HepG2 (cell line): Measurements from ENCODE around the gene HSD17B2. TPM values are rescaled to one million over a fixed set of nuclear protein-coding genes. Genes with fewer than 3 reads are reported as not detected.

Experiments
- ATAC-seq: fragments of 200-7000 bp; cut with Tn5 transposase; 3 replicates; pipeline ENCODE4 v1.9.1; 2020; ENCODE audit warnings: mild to moderate bottlenecking, moderate library complexity
- BruUV-seq: library from RNA; stranded (reverse); fragments of 400-500 nt; replicated peaks from 2 replicates; lab custom pipeline; 2021; lab: Mats Ljungman, UMichigan
- CTCF ChIA-PET: fragments of 300-600 bp; formaldehyde crosslinking; extraction: SDS; loops from one replicate; lab custom pipeline; 2021; ENCODE audit warnings: low total read pairs, inconsistent platforms, low intra/inter-chr PET ratio; lab: Yijun Ruan, JAX
- POLR2A ChIA-PET: fragments of 350-600 bp; sonication (Branson Sonifier 250); formaldehyde crosslinking; loops from one replicate; lab custom pipeline; 2020; ENCODE audit warnings: antibody characterized with exemption, inconsistent platforms; lab: Yijun Ruan, JAX
- DNase-seq: peaks from one replicate; pipeline ENCODE4 v3.0.0-alpha.2; 2015; ENCODE audit warnings: low spot score
- FAIRE-seq: peaks from 3 replicates; lab custom pipeline; 2011; peaks lifted over from hg19 to GRCh38; lab: Jason Lieb, UNC
- H2AFZ ChIP-seq: one replicate; pipeline ENCODE4 v1.6.1; 2011; ENCODE audit warnings: low read length, inconsistent platforms
- H3K27ac ChIP-seq: fragments of 300-600 bp; 3 replicates; pipeline ENCODE4 v1.8.0; 2011; ENCODE audit warnings: mixed run types, mild to moderate bottlenecking, mixed read lengths, low read length, inconsistent platforms; ENCODE audit not compliant: insufficient read depth; ENCODE audit errors: extremely low read length
- H3K27me3 ChIP-seq, 2 experiments: fragments of 200-600 bp in 1 of 2; 2 replicates in 1 of 2; 3 replicates in 1 of 2; pipeline versions ENCODE4 v1.6.0 to v1.8.0; 2011; ENCODE audit warnings: low read length in 2 of 2, mild to moderate bottlenecking in 2 of 2, moderate library complexity in 2 of 2, inconsistent platforms in 1 of 2; ENCODE audit not compliant: insufficient read depth in 2 of 2, control insufficient read depth in 1 of 2
- H3K36me3 ChIP-seq, 2 experiments: fragments of 200-600 bp in 1 of 2; replicated peaks in 1 of 2; 2 replicates in 1 of 2; 3 replicates in 1 of 2; pipeline versions ENCODE4 v1.5.1 to v1.8.0; 2011; ENCODE audit warnings: low read length in 2 of 2, inconsistent platforms in 1 of 2; ENCODE audit not compliant: insufficient read depth in 2 of 2, control insufficient read depth in 1 of 2
- H3K4me1 ChIP-seq: 2 replicates; pipeline ENCODE4 v1.5.1; 2012; ENCODE audit warnings: low read length, inconsistent platforms; ENCODE audit not compliant: insufficient read depth
- H3K4me2 ChIP-seq: 2 replicates; pipeline ENCODE4 v1.6.0; 2011; ENCODE audit warnings: low read depth, low read length, inconsistent platforms
- H3K4me3 ChIP-seq, 3 experiments: fragments of 200-600 bp in 1 of 3; sonication (generic), shearing (Covaris generic) in 1 of 3; replicated peaks in 1 of 3; 2 replicates each; pipeline ENCODE4 v1.5.1; 2011 to 2016; ENCODE audit warnings: low read length in 3 of 3, inconsistent platforms in 2 of 3, low read depth in 2 of 3, mild to moderate bottlenecking in 2 of 3, control low read depth in 1 of 3, mixed read lengths in 1 of 3; ENCODE audit not compliant: insufficient read depth in 1 of 3
- H3K79me2 ChIP-seq: one replicate; pipeline ENCODE4 v1.6.1; 2011; ENCODE audit warnings: low read length, inconsistent platforms; ENCODE audit not compliant: insufficient read depth
- H3K9ac ChIP-seq: 2 replicates; pipeline ENCODE4 v1.6.0; 2011; ENCODE audit warnings: mild to moderate bottlenecking, low read depth, low read length, inconsistent platforms; ENCODE audit not compliant: insufficient read depth
- H3K9me3 ChIP-seq: 2 replicates; pipeline ENCODE4 v1.5.1; 2012; ENCODE audit warnings: mild to moderate bottlenecking, low read length
- H4K20me1 ChIP-seq: 2 replicates; pipeline ENCODE4 v1.6.0; 2011; ENCODE audit warnings: inconsistent platforms, mild to moderate bottlenecking, low read length, moderate library complexity; ENCODE audit not compliant: insufficient read depth
- ATAD3A ChIP-seq: sonication (generic); formaldehyde crosslinking; IDR thresholded peaks from 2 replicates; pipeline ENCODE4 v1.4.0; 2020; ENCODE audit warnings: missing genetic modification reagents
- ESRRA ChIP-seq: sonication (generic); formaldehyde crosslinking; IDR thresholded peaks from 2 replicates; pipeline ENCODE4 v1.5.1; 2020; ENCODE audit warnings: mild to moderate bottlenecking, low read depth, missing genetic modification reagents
- HNRNPH1 ChIP-seq: fragments of 200-400 bp; formaldehyde crosslinking; optimal IDR thresholded peaks from 2 replicates; pipeline ENCODE3; 2017; ENCODE audit warnings: mild to moderate bottlenecking, low read depth, low read length
- RARA ChIP-seq: IDR thresholded peaks from 2 replicates; pipeline ENCODE4 v1.6.1; 2016; ENCODE audit warnings: missing genetic modification reagents, missing compliant biosample characterization
- RFXAP ChIP-seq: sonication (generic); formaldehyde crosslinking; IDR thresholded peaks from 2 replicates; pipeline ENCODE4 v1.4.0; 2020; ENCODE audit warnings: missing genetic modification reagents, borderline replicate concordance
- ZNF263 ChIP-seq: sonication (generic); formaldehyde crosslinking; IDR thresholded peaks from 2 replicates; pipeline ENCODE4 v1.4.0; 2020; ENCODE audit warnings: missing genetic modification reagents
- ZNF496 ChIP-seq: sonication (generic); formaldehyde crosslinking; IDR thresholded peaks from 2 replicates; pipeline ENCODE4 v1.8.1; 2023; ENCODE audit warnings: mild to moderate bottlenecking, moderate library complexity, missing genetic modification reagents; ENCODE audit not compliant: insufficient replicate concordance
- ZNF530 ChIP-seq: sonication (generic); formaldehyde crosslinking; IDR thresholded peaks from 2 replicates; pipeline ENCODE4 v1.5.0; 2020; ENCODE audit warnings: low read depth, mild to moderate bottlenecking, missing genetic modification reagents
- ZNF737 ChIP-seq: sonication (generic); formaldehyde crosslinking; IDR thresholded peaks from 2 replicates; pipeline ENCODE4 v1.5.0; 2020; ENCODE audit warnings: missing genetic modification reagents, mild to moderate bottlenecking, borderline replicate concordance
- ZNF777 ChIP-seq: sonication (generic); formaldehyde crosslinking; IDR thresholded peaks from 2 replicates; pipeline ENCODE4 v1.4.0; 2020; ENCODE audit warnings: missing genetic modification reagents
- WGBS: methylation state at CpG from one replicate; pipeline ENCODE4 v1.1.6; 2017; ENCODE audit warnings: low lambda C conversion rate; 5-methylcytosine and 5-hydroxymethylcytosine counted together
- in situ Hi-C: cut with HindIII; loops from 2 replicates; pipeline ENCODE4 v1.10.0; 2017; ENCODE audit warnings: low pct_unique_long_range_greater_than_20kb; ENCODE audit not compliant: extremely low pct_ligation_motif_present
- intact Hi-C: fragments of 100-400 bp; cut with micrococcal nuclease; formaldehyde crosslinking; loops from one replicate; pipeline ENCODE4 v1.10.0; 2022; ENCODE audit not compliant: unreplicated experiment
- polyA plus RNA-seq, 8 experiments: library from polyadenylated mRNA; depleted of rRNA in 3 of 8; stranded (reverse) in 7 of 8; unstranded in 1 of 8; fragments of >200 nt; fragmentation: Illumina TruSeq in 4 of 8; extraction: Trizol in 4 of 8; gene quantifications; 2 replicates each; pipeline versions ENCODE4 v1.2.1 to v1.2.3, GENCODE V29; 2011 to 2016; ENCODE audit warnings: low read depth in 4 of 8, missing spikeins in 1 of 8, mixed read lengths in 1 of 8; ENCODE audit not compliant: insufficient read depth in 1 of 8
- total RNA-seq, 5 experiments: library from RNA; depleted of rRNA; stranded (reverse); fragments of >200 nt; fragmentation: Illumina TruSeq; extraction: Trizol; gene quantifications; 2 replicates each; pipeline ENCODE4 v1.2.3, GENCODE V29; 2016; ENCODE audit warnings: low read depth in 1 of 5
- TF ChIP-seq, protein P1 (sequence below): sonication (generic); formaldehyde crosslinking; IDR thresholded peaks from 2 replicates; pipeline ENCODE4 v1.4.0; 2020; ENCODE audit warnings: missing genetic modification reagents, mild to moderate bottlenecking, borderline replicate concordance

HSD17B2 gene
- total and polyA plus RNA-seq, 2 of the 13 experiments (the other 11 are each of a cell fraction or from before 2014, with no cell fraction given) = 26.3 to 69.3 TPM

DNA sequence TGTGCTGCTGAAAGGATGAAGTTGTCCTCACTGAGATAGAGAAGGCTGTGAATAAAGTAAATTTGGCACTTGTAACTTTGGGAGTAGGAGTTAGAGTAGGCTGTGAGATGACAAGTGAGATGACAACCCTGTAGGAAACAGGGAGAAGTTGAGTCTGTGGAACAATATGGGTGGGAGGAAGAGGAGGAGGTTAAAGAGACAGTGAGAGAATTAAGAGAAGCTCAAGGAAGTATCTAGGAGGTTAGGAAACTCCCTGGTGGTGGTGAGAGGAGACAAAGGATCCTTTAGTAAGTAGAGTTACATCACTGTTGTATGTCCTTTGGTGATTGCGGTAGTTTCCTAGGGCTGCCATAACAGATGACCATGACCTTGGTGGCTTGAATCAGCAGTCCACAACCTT lies 10.7 kb upstream of the HSD17B2 start:
- no peaks in the 10 kb centered on the region; a peak in 1 of 5 replicates for H3K36me3 ChIP-seq
- intact Hi-C loops (no loop called here), in situ Hi-C loops (no loop called here)
- WGBS = 0% methylated on average over 1 of the region's 1 CpG
- DNase-seq (peak; percentile 32), ATAC-seq (no peak), FAIRE-seq (no peak)
- H3K27me3 ChIP-seq = peaks cover 0 to 18% of the 10 kb centered on the region in 2 experiments; a peak in 3 of 5 replicates
- H3K9me3 ChIP-seq = no peaks in the 10 kb centered on the region
- CTCF ChIA-PET = interaction anchor here (1.3 kb wide), 1 partner anchor 206 kb away, joined by 4 read pairs; no protein-coding TSS in a partner anchor
- H3K4me3 ChIP-seq = no peak overlapping the region
- H3K4me1 ChIP-seq = no peaks in the 10 kb centered on the region
- POLR2A ChIA-PET = no interaction called here
- H3K4me2 ChIP-seq = no peak overlapping the region
- no TSS peak for BruUV-seq
- 0 out of 2 replicates have a peak, but pooled peaks have one; percentile 9 for TF ChIP-seq RARA (CRISPR knock-in tag)
- no peak for TF ChIP-seq ZNF737
- TF ChIP-seq, protein P1, sequence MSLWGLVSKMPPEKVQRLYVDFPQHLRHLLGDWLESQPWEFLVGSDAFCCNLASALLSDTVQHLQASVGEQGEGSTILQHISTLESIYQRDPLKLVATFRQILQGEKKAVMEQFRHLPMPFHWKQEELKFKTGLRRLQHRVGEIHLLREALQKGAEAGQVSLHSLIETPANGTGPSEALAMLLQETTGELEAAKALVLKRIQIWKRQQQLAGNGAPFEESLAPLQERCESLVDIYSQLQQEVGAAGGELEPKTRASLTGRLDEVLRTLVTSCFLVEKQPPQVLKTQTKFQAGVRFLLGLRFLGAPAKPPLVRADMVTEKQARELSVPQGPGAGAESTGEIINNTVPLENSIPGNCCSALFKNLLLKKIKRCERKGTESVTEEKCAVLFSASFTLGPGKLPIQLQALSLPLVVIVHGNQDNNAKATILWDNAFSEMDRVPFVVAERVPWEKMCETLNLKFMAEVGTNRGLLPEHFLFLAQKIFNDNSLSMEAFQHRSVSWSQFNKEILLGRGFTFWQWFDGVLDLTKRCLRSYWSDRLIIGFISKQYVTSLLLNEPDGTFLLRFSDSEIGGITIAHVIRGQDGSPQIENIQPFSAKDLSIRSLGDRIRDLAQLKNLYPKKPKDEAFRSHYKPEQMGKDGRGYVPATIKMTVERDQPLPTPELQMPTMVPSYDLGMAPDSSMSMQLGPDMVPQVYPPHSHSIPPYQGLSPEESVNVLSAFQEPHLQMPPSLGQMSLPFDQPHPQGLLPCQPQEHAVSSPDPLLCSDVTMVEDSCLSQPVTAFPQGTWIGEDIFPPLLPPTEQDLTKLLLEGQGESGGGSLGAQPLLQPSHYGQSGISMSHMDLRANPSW (CRISPR knock-in tag) = no peak
- TF ChIP-seq, all 625 proteins: peak for 1
- H2AFZ ChIP-seq = no peak overlapping the region
- no peaks in the 10 kb centered on the region for H4K20me1 ChIP-seq
- H3K9ac ChIP-seq = no peak overlapping the region
- H3K27ac ChIP-seq = no peak overlapping the region
- H3K79me2 ChIP-seq = no peaks in the 10 kb centered on the region

DNA sequence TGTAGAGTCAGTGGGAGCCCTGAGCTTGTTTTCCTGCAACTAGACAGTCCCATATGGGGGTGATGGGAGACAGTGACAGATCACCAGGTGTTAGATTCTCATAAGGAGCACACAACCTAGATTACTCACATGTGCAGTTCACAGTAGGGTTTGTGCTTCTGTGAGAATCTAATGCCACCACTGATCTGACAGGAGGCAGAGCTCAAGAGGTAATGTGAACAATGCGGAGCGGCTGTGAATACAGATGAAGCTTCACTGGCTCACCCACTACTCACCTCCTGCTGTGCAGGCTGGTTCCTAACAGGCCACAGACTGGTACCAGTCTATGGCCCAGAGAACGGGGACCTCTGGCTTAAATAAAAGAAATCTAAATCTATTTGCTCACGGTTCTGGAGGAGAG lies 10.2 kb upstream of the HSD17B2 start:
- POLR2A ChIA-PET = no interaction called here
- DNase-seq = no peak
- Histone ChIP-seq H3K4me1 (no peaks in the 10 kb centered on the region), H3K27me3 (peaks cover 0 to 12% of the 10 kb centered on the region in 2 experiments; a peak in 2 of 5 replicates), H3K9ac (no peak overlapping the region), H3K4me3 (no peak overlapping the region), H3K36me3 (no peaks in the 10 kb centered on the region; a peak in 1 of 5 replicates), H2AFZ (no peak overlapping the region), H3K79me2 (no peaks in the 10 kb centered on the region), H3K9me3 (no peaks in the 10 kb centered on the region), H3K27ac (no peak overlapping the region), H3K4me2 (no peak overlapping the region), H4K20me1 (no peaks in the 10 kb centered on the region)
- WGBS = 55% methylated on average over 4 of the region's 4 CpGs
- in situ Hi-C loops (no loop called here), intact Hi-C loops (no loop called here)
- BruUV-seq = no TSS peak
- CTCF ChIA-PET = no interaction called here
- TF ChIP-seq RFXAP (CRISPR knock-in tag) (no peak), ZNF263 (no peak), HNRNPH1 (no peak), ZNF777 (CRISPR knock-in tag) (no peak), ESRRA (no peak), ZNF530 (CRISPR knock-in tag) (no peak), ZNF496 (CRISPR knock-in tag) (no peak), ATAD3A (no peak)
- no peak for FAIRE-seq
- ATAC-seq = no peak
